Mucosa of descending colon (tissue), 3 donors: ENCODE results near the gene PLEKHN1. TPM values are rescaled to one million over a fixed set of nuclear protein-coding genes. Genes with fewer than 3 reads are reported as not detected.
A peak's percentile ranks its signal among the peaks of the same experiment; 100 is the strongest.

Experiments
- ATAC-seq: fragments of 200-7000 bp; cut with Tn5 transposase; one replicate; pipeline ENCODE4 v1.9.1; 2020; ENCODE audit warnings: mild to moderate bottlenecking, moderate library complexity
- DNase-seq, 3 donors: peaks; one replicate each; pipeline ENCODE4 v3.0.0-alpha.2; 2020
- H3K36me3 ChIP-seq: fragments of 200-600 bp; one replicate; pipeline ENCODE4 v1.8.0; 2021; ENCODE audit warnings: low read depth, mild to moderate bottlenecking
- H3K4me1 ChIP-seq: fragments of 200-600 bp; one replicate; pipeline ENCODE4 v1.8.0; 2021; ENCODE audit warnings: low read depth, mild to moderate bottlenecking
- H3K4me3 ChIP-seq: fragments of 200-600 bp; one replicate; pipeline ENCODE4 v1.8.0; 2021; ENCODE audit warnings: mild to moderate bottlenecking
- H3K9me3 ChIP-seq: fragments of 200-600 bp; one replicate; pipeline ENCODE4 v1.8.0; 2021; ENCODE audit warnings: mild to moderate bottlenecking
- CTCF ChIP-seq: fragments of 200-600 bp; IDR thresholded peaks from one replicate; pipeline ENCODE4 v1.8.0; 2022; ENCODE audit warnings: antibody characterized with exemption, mild to moderate bottlenecking
- intact Hi-C, 2 donors: fragments of 100-400 bp; cut with DNase I in 1 of 2; cut with micrococcal nuclease in 1 of 2; formaldehyde crosslinking; loops; one replicate each; pipeline versions ENCODE4 v1.11.0 to v1.11.1; 2022; cut with DNase I, micrococcal nuclease
- total RNA-seq, 3 donors: library from RNA; stranded (reverse); fragmentation: NEBNext Ultra II Directional in 2 of 3; extraction: Animal tissue kit (Norgen Biotek cat#: 25700) in 2 of 3; gene quantifications; one replicate each; pipeline versions ENCODE4 v1.2.1 to v1.2.4, GENCODE V29; 2021 to 2023
- donor health status: DM: no; HTN: no; CAD: no; lungs with moderate emphysema.
- donor health status: DM: no; HTN: no; CAD: no.
- donor health status: DM: no; HTN: yes; CAD: no.

PLEKHN1 gene
- total RNA-seq, 3 donors from 2014 or later = 0.23 to 0.99 (median 0.32) TPM

GRCh38 chr1:961132-961669 lies 5.1 kb upstream of the PLEKHN1 start:
- DNase-seq (no peak), ATAC-seq (no peak)
- intact Hi-C loops = no loop called here
- TF ChIP-seq CTCF = no peak
- Histone ChIP-seq H3K4me3 (peak overlapping the region; percentile 59), H3K36me3 (no peaks in the 10 kb centered on the region), H3K9me3 (no peaks in the 10 kb centered on the region), H3K4me1 (peaks cover 21% of the 10 kb centered on the region)

GRCh38 chr1:962381-963300 lies 3.6 kb upstream of the PLEKHN1 start:
- TF ChIP-seq CTCF = no peak
- peaks cover 25% of the 10 kb centered on the region for H3K4me1 ChIP-seq
- no peak overlapping the region for H3K4me3 ChIP-seq
- intact Hi-C loops = no loop called here
- DNase-seq = no peak
- ATAC-seq = no peak
- no peaks in the 10 kb centered on the region for H3K36me3 ChIP-seq
- no peaks in the 10 kb centered on the region for H3K9me3 ChIP-seq

GRCh38 chr1:963301-963651 lies 3.0 kb upstream of the PLEKHN1 start:
- DNase-seq (no peak), ATAC-seq (no peak)
- Histone ChIP-seq H3K36me3 (no peaks in the 10 kb centered on the region), H3K4me1 (peaks cover 18% of the 10 kb centered on the region), H3K4me3 (no peak overlapping the region), H3K9me3 (no peaks in the 10 kb centered on the region)
- no peak for TF ChIP-seq CTCF
- intact Hi-C loops = no loop called here

GRCh38 chr1:963746-964525 lies 2.3 kb upstream of the PLEKHN1 start:
- peaks cover 17% of the 10 kb centered on the region for H3K4me1 ChIP-seq
- intact Hi-C loops = no loop called here
- TF ChIP-seq CTCF = no peak
- no peaks in the 10 kb centered on the region for H3K36me3 ChIP-seq
- no peak overlapping the region for H3K4me3 ChIP-seq
- DNase-seq (no peak), ATAC-seq (no peak)
- no peaks in the 10 kb centered on the region for H3K9me3 ChIP-seq

GRCh38 chr1:964691-965525 lies 1.4 kb upstream of the PLEKHN1 start:
- no peak for DNase-seq
- no peaks in the 10 kb centered on the region for H3K9me3 ChIP-seq
- no peak for TF ChIP-seq CTCF
- intact Hi-C loops = no loop called here
- H3K4me3 ChIP-seq = no peak overlapping the region
- ATAC-seq = no peak
- H3K36me3 ChIP-seq = no peaks in the 10 kb centered on the region
- H3K4me1 ChIP-seq = peaks cover 17% of the 10 kb centered on the region
